SH-SY5Y (cell line): ENCODE measurements around the gene WNT7A.

Experiments used
- GATA2 ChIP-seq: IDR thresholded peaks from 2 replicates; pipeline ENCODE4 v1.6.1; 2011; ENCODE audit warnings: mild to moderate bottlenecking, low read depth, low read length
- GATA3 ChIP-seq: IDR thresholded peaks from 2 replicates; pipeline ENCODE4 v1.6.1; 2011; ENCODE audit warnings: low read depth, mild to moderate bottlenecking, low read length, moderate library complexity

GRCh38 chr3:13887495-13888300 is 7.8 kb upstream of the WNT7A start:
- TF ChIP-seq GATA2 (no peak), GATA3 (no peak)
